GM18907 (cell line): ENCODE data around the gene C1QTNF4.
A peak's percentile ranks its signal among the peaks of the same experiment; 100 is the strongest.
"Not testable (repeated sequence)": the region's sequence is repeated elsewhere in the genome, so short reads cannot be mapped to it uniquely, and the experiment has no call there.

Source experiments
- ATAC-seq: cut with Tn5 transposase; IDR thresholded peaks from one replicate; pipeline ENCODE4 v1.9.1; 2021; ENCODE audit warnings: mild to moderate bottlenecking, moderate library complexity; ENCODE audit not compliant: unreplicated experiment

Gene C1QTNF4

DNA sequence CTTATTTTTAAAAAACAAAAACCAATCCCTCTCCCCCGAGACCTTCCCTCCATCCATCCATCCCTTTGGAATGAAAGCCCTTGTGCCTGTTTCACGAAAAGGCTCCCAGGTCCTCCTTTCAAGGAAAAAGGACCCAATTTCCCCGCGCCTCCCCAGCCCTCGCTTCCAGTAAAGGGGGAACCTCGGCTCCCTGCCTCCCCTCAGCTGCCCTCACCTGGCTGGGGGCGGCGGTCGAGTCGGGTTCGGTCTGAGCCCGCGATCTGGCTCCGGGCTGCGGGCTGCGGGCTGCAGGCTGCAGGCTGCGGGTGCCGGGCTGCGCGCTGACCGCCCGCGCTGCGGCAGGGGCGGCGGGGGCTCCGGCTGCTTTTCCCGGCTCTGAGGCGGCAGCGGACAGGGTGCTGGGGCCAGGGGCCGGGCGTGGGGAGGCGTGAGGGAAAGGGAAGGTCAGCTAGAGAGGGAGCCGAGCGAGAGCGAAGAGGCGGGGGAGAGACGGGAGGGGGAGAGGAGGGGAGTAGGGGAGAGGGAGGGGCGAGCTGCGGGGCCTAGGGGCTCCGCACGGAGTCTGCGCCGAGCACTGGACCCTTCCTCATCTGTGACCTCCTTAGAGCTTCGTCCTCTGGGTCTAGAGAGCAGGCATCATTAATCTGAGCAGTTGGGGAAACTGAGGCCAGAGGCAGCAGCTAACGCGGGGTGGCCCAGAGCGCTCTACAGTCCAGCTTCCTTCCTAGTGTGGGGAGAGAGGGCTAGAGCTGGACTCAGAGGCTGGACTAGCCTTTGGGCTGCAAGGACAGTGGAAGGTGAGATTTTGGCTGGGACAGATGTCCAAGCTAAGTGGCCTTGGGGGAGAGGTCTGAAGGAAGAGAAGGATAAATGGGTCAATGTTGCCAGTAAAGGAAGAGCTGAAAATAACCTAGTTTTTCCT lies at the start of gene C1QTNF4:
TSS of gene C1QTNF4 (minus strand) at position 478 of the 922 bp plus-strand sequence. CDS start 3,601 bp downstream, outside the sequence.
- no peak for ATAC-seq

DNA sequence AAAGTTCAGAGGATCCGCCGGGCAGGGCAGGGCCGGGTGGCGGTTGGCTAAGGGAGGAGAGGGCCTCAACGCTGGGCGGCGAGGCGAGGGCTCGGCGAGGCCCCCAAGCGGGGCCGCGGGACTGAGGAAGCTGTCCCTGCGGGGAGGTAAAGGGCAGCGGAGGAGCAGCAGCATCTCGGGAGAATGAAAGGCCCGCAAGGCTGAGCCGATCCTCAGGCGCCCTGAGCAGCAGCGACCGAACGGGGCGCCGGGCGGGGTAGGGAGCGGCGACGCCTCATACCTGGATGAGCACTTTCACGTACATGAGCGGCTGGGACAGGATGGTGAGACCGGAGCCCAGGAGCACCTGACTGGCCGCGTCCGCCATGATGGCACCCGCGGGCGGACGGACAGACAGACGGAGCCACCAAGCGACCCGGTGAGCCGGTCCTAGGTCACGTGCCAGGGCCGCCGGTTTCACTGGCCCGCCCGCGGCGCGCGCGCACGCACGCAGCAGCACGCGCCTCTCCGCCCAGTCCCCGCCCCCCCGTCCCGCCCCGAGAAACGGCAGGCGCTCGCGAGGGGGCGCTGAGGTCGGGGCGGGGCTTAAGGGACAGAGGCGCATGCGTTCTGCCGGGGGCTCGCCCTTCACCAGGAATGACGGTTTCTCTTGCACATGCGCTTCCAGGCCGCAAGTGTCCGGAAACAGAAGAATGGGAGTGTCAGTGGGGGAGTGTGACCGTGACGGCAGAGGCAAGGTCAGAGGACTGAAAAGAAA lies 48.1 kb upstream of the C1QTNF4 start, which contains the start of gene MTCH2:
TSS of gene MTCH2 (minus strand) at position 461 of the 757 bp plus-strand sequence. CDS start at position 367, 94 bp downstream.
- ATAC-seq: peak; percentile 94

DNA sequence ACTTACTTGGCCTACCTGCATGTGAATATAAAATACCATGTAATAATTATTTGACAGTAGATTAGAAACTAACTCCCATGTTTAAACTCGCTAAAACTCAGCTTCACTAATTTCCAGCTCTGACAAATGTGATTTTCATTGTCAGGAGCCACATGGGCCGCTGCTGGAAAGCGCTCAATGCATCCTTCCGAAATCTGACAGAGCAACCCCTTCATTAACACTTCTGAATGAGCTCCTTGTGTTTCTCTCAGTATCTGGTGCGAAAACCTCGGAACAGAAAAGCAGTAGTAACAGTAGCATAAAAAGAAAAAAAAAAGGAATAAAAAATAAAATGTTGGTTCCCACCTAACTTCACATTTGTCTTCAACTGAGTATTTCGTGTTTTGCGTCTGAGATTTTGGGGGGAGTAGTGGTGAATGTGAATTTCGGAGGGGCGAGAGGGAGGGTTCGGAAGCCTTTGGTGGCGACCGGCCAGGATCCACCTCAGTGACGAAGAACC lies 47.4 kb upstream of the C1QTNF4 start:
- no peak for ATAC-seq

DNA sequence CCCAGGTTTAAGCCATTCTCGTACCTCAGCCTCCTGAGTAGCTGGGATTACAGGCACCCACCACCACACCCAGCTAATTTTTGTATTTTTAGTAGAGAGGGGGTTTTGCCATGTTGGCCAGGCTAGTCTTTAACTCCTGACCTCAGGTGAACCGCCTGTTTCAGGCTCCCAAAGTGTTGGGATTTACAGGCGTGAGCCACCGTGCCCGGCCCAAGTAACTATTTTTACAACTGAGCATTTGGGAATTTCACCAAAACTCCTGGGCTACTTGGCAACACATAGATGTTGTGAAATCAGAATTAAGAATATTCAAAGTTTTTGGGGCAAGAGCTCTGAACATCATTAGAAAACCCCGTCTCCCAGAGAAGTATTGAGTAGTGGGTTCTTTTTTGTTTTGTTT lies 46.3 kb upstream of the C1QTNF4 start:
- ATAC-seq: not testable (repeated sequence)

DNA sequence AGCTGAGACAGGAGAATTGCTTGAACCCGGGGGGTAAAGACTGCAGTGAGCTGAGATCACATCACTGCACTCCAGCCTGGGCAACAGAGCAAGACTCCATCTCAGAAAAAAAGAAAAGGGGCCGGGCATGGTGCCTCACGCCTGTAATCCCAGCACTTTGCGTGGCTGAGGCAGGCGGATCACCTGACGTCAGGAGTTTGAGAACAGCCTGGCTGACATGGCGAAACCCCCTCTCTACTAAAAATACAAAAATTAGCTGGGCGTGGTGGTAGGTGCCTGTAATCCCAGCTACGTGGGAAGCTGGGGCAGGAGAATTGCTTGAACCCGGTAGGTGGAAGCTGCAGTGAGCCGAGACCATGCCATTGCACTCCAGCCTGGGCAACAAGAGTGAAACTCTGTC lies 42.1 kb upstream of the C1QTNF4 start:
- ATAC-seq: not testable (repeated sequence)

DNA sequence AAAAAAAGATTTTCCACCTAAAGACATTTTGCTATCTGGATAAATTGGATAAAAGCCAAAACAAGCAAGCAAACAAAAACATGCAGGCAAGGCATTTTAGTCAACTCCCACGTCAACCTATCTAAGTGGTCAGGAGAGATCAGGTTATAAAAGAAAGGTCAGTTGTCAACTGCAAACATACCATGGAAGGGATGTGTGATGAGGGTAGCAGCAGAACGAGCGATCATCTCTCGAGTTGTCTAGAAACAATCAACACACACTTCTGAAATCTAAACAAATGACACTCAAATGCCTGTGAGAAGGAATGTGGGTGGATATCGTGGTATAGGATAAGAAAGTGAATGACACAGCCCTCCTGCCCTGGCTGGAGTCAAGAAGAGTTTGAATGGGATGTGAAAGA lies 37.3 kb upstream of the C1QTNF4 start:
- ATAC-seq: no peak

DNA sequence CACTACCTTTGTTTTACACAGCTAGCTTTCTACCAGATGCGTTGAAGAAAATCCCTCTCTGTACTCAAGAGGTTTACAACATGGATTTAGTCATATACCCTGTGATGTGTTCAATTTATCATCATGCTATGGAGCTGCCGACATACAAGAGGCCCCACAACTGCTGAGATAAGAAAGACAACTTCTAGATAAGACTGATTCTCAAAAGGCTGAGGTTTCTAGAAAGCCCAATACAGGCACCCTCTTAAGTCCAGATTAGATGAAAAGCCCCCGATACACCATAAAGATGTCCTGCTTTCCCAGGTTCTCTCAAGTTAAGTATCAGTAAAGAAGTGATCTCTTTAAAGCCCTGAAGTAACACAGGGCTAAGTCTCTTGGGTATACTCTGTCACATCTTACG lies 33.8 kb upstream of the C1QTNF4 start:
- ATAC-seq: no peak

DNA sequence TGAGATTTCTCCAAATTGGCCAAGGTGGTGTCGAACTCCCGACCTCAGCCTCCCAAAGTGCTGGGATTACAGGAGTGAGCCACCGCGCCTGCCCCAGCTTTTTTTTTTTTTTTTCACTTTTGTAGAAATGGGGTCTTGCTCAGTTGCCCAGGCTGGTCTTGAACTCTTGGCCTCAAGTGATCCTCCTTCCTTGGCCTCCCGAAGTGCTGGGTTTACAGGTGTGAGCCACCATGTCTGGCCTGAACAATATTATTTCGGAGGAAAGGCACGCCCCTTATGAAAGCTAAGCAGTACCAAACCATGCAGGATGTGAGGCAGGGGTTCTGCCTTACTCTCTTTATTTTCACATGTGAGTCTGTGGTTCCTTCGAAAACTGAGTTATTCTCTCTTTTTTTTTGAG lies 32.0 kb upstream of the C1QTNF4 start:
- no peak for ATAC-seq

DNA sequence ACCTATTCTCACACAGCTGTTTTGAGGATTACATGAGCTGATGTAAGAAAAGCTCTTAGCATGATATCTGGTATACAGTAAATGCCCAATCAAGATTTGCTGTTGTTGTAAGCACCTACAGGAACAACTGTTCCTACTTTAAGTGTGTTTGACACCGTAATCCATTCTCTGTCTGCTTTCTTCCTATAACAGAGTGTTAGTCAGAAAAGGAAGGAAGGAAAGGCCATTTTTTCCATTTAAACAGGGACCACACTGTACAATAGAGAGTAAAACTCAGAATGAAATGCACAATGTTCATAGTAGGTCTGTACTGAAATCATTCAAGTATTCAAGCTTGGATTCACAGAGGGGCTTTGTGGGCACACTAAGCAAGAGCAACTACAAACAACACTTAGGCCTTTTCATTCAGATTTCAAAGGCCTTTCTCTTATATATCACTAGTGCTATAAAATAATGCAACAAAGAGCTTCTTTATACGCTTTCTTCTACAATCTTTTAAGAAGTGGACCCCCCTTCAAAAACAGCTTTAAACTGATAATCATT lies 26.7 kb upstream of the C1QTNF4 start:
- no peak for ATAC-seq

DNA sequence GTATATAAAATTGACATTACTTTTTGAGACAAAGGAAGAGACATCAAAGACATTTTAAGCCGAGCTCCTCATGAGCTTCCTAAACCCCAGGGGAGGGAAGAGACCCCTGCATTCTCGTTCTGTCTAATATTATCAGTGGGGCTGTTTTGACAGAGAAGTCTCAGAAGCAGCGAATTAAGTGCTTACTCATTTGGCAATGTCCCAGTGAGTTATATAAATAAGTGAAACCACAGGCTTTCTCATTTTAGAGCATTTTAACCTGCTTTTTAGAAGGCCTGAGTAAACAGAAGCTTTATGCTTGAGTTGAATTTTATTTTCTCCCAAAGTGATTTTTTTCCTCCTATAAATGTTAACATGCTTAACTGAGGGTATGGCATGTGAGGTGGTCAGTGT lies 23.2 kb upstream of the C1QTNF4 start:
- no peak for ATAC-seq

DNA sequence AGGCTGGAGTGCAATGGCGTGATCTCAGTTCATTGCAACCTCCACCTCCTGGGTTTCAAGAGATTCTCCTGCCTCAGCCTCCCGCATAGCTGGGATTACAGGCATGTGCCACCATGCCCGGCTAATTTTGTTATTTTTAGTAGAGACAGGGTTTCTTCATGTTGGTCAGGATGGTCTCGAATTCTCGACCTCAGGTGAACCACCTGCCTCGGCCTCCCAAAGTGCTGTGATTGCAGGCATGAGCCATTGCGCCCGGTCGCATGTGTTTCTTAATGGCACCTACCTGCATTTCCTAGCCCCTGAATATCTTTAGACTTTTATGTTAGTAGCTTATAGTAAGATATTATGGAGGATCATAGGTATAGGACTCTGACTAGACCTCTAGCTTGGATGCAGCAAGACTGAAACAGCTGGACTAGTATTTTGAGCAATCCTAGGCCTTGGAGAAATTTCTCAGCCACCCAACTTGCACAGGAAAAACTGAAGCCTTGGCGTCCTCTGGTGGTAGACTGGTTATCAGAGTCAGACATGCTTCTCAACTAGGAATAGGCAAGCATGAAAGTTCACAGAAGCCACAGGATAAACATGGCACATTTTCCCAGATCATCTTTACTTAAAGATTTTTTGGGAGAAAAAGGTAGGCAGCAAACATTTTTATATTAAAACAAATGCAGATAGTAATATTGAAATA lies 22.7 kb upstream of the C1QTNF4 start:
- ATAC-seq: no peak

DNA sequence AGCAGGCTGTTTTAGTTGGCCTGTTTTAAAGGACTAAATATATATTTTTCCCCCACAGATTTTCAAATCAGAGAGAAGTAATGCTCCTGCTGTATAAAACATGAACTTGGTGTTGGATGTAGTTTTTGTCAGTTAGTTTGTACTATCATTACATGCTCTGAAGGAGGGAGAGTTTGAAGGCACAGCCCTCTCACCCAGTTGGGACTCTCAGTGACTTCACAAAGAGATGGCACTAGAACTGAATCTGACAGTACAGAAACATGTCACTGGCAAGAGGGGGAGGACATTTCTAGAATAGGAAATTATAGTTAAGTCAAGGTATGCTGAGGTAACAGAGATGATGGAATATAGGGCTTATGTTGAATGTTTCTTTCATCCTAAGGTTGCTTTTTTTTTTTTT lies 21.0 kb upstream of the C1QTNF4 start:
- ATAC-seq: no peak

DNA sequence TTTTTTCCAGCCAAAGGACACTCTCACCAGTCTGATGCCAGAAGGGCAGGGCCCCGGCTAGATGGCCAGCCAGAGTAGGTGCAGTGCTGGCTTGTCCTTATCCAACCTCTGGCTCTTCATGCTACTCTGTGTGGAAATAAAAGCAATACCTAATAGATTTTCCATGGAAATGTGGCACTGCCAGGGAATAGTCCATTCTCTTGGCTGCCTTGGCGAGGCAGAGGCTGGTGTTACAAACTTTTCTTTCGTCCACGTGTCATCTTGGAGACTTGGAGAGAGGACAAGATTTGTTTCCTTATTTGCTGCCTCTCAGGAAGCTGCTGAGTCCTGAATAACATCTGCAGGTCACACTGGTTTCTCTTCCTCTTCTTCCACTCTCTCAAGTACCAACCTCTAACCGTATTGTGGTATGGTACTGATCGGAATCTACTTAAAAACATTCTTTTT lies 17.2 kb upstream of the C1QTNF4 start:
- ATAC-seq: peak; percentile 81

DNA sequence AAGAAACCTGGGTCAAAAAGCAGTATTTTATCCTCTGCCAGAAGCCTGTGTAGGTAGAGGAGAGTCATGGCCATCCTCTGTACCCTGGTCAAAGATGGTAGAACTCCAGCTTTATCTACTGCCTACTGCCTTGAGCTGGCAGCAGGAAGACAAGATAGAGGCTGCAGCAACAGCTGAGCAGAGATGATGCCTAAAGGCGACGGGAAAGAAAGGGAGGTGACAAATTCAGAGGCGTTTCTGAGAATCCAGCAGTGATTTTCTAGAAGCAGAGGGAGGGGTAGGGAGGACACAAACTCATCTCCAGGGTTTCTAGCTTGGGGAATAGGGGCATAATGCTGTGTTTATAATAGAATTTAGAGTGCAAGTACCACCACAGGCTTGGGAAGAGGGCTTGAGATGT lies 15.5 kb upstream of the C1QTNF4 start:
- no peak for ATAC-seq

DNA sequence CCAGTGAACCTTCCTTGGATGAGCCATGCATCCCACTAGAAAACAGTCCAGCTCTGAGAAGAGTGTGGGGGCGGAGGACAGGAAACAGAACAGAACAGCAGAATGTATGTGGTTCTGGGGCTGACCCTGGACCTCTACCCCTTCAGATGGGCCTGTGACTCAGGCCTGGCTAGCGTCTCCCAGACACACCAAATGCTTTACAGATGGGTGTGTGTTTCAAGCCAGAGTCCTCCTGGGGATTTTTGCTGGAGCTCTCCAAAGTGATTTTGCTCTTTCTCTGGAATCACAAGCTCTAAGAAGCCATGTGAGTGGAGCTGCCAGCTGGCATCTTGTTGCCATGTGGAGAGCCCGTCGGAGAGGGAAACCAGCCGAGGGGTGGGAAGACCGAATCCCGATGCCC lies 13.2 kb upstream of the C1QTNF4 start:
- ATAC-seq: no peak

DNA sequence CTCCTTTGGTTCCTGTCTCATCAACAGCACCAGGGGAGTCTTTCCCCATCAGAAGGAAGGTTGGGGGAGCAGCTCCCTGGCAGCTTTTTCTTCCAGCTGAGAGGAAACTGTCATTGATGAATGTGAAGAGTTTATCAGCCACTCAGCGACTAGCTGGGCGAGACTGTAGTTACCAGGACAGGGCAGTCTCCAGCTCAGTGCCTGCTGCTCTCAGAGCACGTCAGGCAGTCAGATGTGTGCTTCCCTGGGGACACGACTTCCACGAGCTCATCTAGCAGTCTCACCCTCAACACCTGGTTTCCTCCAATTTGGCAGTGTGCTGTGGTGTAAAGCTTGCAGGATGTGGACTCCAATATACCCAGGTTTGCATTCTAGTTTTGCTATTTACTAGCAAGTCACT lies 12.5 kb upstream of the C1QTNF4 start:
- no peak for ATAC-seq

DNA sequence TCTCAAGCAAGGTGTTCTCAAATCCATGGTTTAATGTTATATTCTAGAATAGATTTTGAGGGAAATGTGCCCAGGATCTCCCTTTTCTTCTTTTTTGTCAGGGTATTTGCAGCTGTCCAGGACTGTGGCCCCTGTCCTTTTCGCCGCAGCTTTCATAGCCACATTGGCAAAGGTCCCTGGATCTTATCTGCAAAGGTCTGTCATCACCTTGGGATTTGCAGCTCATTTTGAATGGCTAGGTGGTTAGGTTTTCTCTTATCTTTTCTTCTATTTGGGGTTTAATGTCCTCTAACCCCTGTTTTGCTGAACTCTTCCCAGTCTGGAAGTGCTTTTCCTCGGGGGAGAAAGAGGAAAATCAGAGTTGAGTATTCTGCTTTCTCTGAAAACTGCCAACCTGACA lies 11.7 kb upstream of the C1QTNF4 start:
- no peak for ATAC-seq

DNA sequence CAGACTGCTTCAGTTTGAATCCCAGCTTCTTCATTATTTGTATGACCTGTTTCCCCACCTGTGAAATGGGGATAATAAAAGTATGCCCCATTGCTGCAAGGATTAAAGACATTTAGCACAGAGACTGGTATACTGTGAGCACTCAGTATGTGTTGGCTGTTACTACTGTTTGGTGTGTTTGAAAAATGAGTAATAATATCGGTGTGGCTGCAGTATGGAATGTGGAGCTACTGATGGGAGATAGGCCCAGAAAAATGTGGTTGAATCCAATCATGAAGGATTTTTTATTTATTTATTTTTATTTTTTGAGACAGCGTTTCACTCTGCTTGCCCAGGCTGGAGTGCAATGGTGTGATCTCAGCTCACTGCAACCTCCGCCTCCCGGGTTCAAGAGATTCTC lies 9.1 kb upstream of the C1QTNF4 start:
- no peak for ATAC-seq

DNA sequence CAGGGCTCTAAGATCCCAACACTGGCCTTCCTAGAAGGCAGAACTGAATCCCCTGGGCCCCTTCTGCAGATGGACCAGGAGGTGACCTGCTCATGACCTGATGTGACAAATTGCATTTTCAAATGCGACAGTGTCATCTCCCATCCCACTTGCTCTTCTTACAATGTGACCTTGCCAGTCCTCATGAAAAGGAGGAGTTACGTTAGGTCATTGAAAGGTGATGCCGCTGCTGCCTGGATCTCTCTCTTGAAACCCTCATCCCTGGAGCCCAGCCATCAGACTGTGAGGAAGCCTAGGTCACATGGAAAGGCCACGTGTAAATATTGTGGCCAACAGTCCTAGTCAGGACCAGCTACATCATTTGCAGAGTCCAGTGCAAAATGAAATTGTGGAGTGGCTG lies 5.7 kb upstream of the C1QTNF4 start:
- ATAC-seq: no peak

DNA sequence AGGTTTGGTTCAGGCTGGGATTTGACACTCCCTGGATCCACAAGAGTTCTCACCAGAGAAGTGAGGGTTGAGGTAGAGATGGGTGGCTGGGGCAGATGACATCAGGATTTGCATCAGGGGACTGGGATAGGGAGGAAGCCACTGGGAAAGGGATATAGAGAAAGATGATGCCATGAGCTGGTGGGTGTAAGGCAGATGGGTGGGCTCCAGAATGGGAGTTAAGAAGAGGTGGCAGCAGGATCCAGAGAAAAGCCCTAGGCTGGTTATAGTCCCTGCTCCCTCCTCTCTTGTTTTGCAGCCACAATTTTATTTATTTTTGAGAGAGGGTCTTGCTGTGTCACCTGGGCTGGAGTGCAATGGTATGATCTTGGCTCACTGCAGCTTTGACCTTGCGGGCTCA lies 1.8 kb upstream of the C1QTNF4 start:
- no peak for ATAC-seq

DNA sequence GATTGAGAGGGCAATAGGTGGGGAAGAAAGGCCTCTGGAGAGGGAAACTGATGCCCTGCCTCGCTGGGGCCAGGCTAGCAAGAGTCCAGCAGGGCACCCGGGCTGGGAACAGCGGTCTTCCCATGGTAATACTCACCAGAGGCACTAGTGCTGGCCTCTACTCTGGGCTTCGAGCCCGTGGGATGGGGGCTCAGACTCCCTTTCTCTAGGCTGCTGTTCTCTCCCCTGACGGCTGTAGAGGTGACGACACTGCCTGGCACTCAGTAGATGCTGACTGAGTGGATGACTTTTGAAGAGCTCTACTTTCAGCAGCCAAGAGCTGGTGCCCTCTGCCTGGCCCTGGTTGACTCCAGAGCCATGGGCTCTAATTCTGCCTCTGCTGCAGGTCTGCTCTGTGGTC lies 818 bp upstream of the C1QTNF4 start:
- no peak for ATAC-seq
